GM18867 (cell line): Measurements from ENCODE around the gene ATRAID.
A peak's percentile ranks its signal among the peaks of the same experiment; 100 is the strongest.
"Not testable (repeated sequence)": the region's sequence is repeated elsewhere in the genome, so short reads cannot be mapped to it uniquely, and the experiment has no call there.

Experiments used
- ATAC-seq: cut with Tn5 transposase; IDR thresholded peaks from one replicate; pipeline ENCODE4 v1.9.1; 2021; ENCODE audit warnings: mild to moderate bottlenecking, moderate library complexity; ENCODE audit not compliant: unreplicated experiment

Gene ATRAID

GRCh38 chr2:27211943-27212625 lies at the start of gene ATRAID, which contains the start of gene SLC5A6:
TSS of gene ATRAID (plus strand) at chr2:27212041. CDS start at chr2:27212369, 328 bp downstream.
TSS of gene SLC5A6 (minus strand) at chr2:27212268. CDS start at chr2:27207650, 4,618 bp downstream.
- peak; percentile 83 for ATAC-seq

GRCh38 chr2:27162151-27163121 lies 49.4 kb upstream of the ATRAID start:
- ATAC-seq: no peak

- ATAC-seq: no peak
Observed at GRCh38 chr2:27164960-27165763, 46.7 kb upstream of the ATRAID start.

- ATAC-seq: no peak
Observed at GRCh38 chr2:27170581-27171337, 41.1 kb upstream of the ATRAID start.

GRCh38 chr2:27171351-27171848 lies 40.4 kb upstream of the ATRAID start:
- no peak for ATAC-seq

GRCh38 chr2:27174638-27175037 lies 37.2 kb upstream of the ATRAID start:
- ATAC-seq: no peak

GRCh38 chr2:27175330-27175729 lies 36.5 kb upstream of the ATRAID start:
- no peak for ATAC-seq

GRCh38 chr2:27175781-27176180 lies 36.1 kb upstream of the ATRAID start:
- not testable (repeated sequence) for ATAC-seq

- ATAC-seq: no peak
Observed at GRCh38 chr2:27177441-27178351, 34.1 kb upstream of the ATRAID start.

- no peak for ATAC-seq
Observed at GRCh38 chr2:27178469-27178868, 33.4 kb upstream of the ATRAID start.

GRCh38 chr2:27179344-27180000 lies 32.4 kb upstream of the ATRAID start:
- no peak for ATAC-seq

GRCh38 chr2:27182346-27182745 lies 29.5 kb upstream of the ATRAID start:
- ATAC-seq: no peak

GRCh38 chr2:27184115-27184514 lies 27.7 kb upstream of the ATRAID start:
- ATAC-seq: no peak

GRCh38 chr2:27185331-27186026 lies 26.4 kb upstream of the ATRAID start:
- no peak for ATAC-seq

- no peak for ATAC-seq
Observed at GRCh38 chr2:27186613-27187345, 25.1 kb upstream of the ATRAID start.

GRCh38 chr2:27189989-27190388 lies 21.9 kb upstream of the ATRAID start:
- no peak for ATAC-seq
